Keratinocyte (primary cell): ENCODE results near the gene LIN9.

Experiments
- CTCF ChIP-seq, 3 experiments: IDR thresholded peaks in 1 of 3; conservative IDR thresholded peaks in 1 of 3; optimal IDR thresholded peaks in 1 of 3; 2 replicates in 2 of 3; 3 replicates in 1 of 3; pipeline versions ENCODE3 to v1.5.1; 2011; ENCODE audit warnings: low read length in 3 of 3, mild to moderate bottlenecking in 3 of 3, moderate library complexity in 2 of 3, control low read depth in 1 of 3, inconsistent platforms in 1 of 3; ENCODE audit not compliant: insufficient read depth in 2 of 3; ENCODE audit errors: extremely low read depth in 1 of 3
- EZH2 ChIP-seq: IDR thresholded peaks from one replicate; pipeline ENCODE4 v1.6.1; 2012; ENCODE audit warnings: inconsistent platforms, mild to moderate bottlenecking, low read length, moderate library complexity

GRCh38 chr1:226276077-226276682, 32.8 kb downstream of the LIN9 start:
- TF ChIP-seq CTCF (optimal IDR thresholded peaks at IDR 0.05 in 1 of 3, IDR thresholded peaks at IDR 0.05 in 1 of 3, conservative IDR thresholded peaks at IDR 0.05 in 1 of 3; ENCODE audit: extremely low read depth in 1 of 3, insufficient read depth in 2 of 3, low read length in 3 of 3) = no peak
- no peak for TF ChIP-seq EZH2
